Glomerular visceral epithelial cell (primary cell): Measurements from ENCODE around the gene JAKMIP2.
"Not testable (repeated sequence)": the region's sequence is repeated elsewhere in the genome, so short reads cannot be mapped to it uniquely, and the experiment has no call there.

ENCODE experiments used
- DNase-seq: peaks from one replicate; pipeline ENCODE4 v3.0.0-alpha.2; 2016; ENCODE audit errors: extremely low spot score

The JAKMIP2 gene

GRCh38 chr5:147611483-147611882 is 171.0 kb downstream of the JAKMIP2 start:
- no peak for DNase-seq

- DNase-seq: no peak
Observed at GRCh38 chr5:147610798-147611197, 171.7 kb downstream of the JAKMIP2 start.

DNA sequence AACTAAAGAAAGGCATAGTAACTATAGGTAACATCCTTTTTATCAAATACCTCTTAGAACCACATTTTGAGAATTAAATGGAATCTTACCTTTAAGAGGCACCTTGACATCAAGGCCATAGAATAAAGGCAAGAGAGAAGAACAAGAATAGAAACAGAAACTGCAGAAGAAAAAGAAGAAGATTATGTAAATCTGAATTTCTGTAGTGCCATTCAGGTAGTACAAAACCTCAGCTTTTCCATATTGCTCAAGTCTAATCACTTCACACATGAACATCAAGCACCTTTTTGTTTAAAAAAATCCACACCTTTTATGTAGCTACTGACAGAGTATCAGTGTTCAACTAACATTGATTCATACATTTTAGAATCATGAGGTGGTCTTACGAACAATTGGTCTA is 180.9 kb downstream of the JAKMIP2 start:
- DNase-seq: no peak

GRCh38 chr5:147591120-147591519 is 191.4 kb downstream of the JAKMIP2 start:
- DNase-seq: no peak

DNA sequence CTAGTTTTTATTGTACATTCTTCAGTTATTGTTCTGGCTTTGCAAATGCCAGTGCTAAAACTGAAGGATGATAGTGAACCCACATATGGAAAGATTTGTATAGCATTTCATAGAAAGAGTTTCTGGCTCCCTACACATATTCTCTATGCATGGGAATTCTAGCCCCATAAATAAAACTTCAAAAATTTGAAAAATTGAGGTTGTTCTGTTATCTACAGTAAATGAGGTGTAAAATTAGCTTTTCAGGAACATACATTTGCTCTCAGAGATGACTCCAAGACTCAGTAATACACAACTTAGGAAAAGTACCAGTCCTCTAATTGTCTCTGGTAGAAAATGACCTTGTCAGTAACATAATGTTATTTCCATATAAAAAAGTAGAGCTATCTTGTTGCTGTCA is 192.4 kb downstream of the JAKMIP2 start:
- no peak for DNase-seq

- DNase-seq: no peak
Observed at GRCh38 chr5:147586832-147587231, 195.7 kb downstream of the JAKMIP2 start.

DNA sequence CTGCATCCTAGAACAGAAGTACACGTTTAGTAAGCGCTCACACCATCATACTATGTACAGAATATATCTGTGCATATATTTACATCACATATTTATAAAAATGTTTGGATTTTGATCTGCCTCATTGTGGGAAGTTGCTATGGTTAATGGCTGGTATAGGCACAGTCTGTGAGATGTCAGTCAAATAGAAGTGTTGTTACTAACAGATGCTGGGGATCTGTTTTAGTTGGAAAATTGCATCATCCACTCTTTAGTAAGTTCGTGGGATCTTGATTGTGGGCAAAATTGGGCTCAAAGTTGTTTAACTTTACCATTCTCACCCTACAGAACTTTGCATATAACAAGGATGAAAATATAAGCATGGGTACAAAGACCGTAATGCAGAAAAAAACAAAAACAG is 196.3 kb downstream of the JAKMIP2 start:
- no peak for DNase-seq

GRCh38 chr5:147582272-147582671 is 200.3 kb downstream of the JAKMIP2 start:
- DNase-seq: not testable (repeated sequence)

- DNase-seq: not testable (repeated sequence)
Observed at GRCh38 chr5:147580418-147580817, 202.1 kb downstream of the JAKMIP2 start.

GRCh38 chr5:147578228-147579024 is 204.1 kb downstream of the JAKMIP2 start:
- DNase-seq: peak; percentile 58

GRCh38 chr5:147576646-147577535 is 205.6 kb downstream of the JAKMIP2 start:
- DNase-seq: peak; percentile 40

DNA sequence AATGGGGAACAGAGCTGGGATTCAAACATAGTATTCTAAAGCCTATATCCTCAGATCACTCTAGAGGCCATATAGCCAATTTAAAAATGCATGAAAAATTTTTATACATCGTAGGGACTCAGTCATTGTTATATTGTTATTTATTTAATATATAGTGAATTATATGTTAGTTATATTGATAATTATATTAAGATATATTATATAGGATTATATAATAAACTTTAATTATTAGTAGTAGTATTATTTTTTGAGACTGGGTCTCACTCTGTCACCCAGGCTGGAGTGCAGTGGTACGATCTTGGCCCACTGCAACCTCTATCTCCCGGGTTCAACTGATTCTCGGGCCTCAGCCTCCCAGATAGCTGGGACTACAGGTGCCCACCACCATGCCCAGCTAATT is 206.9 kb downstream of the JAKMIP2 start:
- DNase-seq: no peak

- DNase-seq: no peak
Observed at GRCh38 chr5:147573211-147573610, 209.3 kb downstream of the JAKMIP2 start.

GRCh38 chr5:147568710-147569406 is 213.7 kb downstream of the JAKMIP2 start:
- DNase-seq: no peak

DNA sequence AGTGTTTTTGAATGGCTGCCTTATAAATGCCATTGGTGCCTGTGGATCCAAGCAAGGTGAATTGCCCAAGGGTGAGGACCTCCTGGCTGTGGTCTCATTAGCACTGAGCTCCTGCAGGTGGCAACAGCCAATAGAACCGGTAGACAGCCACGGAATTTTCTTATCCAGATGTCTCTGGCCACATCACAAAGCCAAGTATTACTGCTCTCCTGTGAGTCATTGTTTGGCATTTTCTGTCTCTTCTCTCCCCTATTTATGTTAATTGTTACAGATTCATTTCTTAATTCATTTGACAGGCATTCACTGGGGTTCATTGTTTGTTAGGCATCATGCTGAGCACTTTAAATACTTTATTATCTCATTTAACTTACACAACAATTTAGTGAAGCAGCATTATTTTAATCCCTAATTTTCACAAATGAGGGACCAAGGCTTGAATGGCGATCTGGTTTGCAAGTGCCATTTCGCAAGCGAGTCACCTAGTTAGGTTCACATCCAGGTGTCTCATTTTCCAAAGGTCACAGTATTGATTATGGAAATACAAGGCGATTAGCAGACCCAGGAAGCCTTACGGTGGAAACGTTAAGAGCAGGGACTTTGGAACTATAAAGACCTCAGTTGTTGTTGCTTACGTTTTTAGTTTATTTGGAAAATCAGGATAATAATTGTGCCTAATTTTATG is 214.5 kb downstream of the JAKMIP2 start:
- DNase-seq: peak; percentile 79

GRCh38 chr5:147565524-147565923 is 217.0 kb downstream of the JAKMIP2 start:
- peak; percentile 35 for DNase-seq

- no peak for DNase-seq
Observed at GRCh38 chr5:147564124-147564486, 218.4 kb downstream of the JAKMIP2 start.

DNA sequence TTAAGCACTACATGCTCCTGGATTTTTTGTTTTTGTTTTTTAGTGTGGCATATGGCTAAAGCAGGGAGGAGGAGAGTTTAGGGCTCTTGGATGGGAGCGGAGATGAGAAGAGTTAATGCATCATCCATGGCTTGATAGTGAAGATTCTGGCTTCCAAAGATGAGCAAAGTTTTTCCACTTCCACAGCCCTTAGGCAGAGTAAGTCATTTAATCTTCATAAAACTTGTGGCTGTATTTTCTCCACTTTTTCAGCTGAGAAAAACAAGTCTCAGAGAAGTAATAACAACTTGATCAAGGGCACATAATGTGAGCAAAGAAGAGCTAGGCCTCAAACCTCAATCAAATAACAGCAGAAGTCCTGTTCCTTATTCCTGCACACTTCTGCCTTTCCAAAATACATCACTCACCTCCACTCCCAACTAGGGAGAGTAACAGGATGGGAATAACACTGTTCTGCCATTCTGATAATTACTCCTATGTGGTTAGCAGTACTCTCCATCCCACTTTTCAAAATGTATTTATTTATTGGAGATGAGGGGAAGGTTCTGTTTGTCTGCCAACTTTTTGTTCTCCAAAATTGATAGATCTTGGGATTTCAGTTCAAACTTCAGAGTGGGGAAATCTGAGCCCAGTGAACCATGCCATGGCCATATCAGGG is 218.9 kb downstream of the JAKMIP2 start:
- no peak for DNase-seq

GRCh38 chr5:147561435-147561834 is 221.1 kb downstream of the JAKMIP2 start:
- no peak for DNase-seq

- no peak for DNase-seq
Observed at GRCh38 chr5:147560718-147561331, 221.7 kb downstream of the JAKMIP2 start.

DNA sequence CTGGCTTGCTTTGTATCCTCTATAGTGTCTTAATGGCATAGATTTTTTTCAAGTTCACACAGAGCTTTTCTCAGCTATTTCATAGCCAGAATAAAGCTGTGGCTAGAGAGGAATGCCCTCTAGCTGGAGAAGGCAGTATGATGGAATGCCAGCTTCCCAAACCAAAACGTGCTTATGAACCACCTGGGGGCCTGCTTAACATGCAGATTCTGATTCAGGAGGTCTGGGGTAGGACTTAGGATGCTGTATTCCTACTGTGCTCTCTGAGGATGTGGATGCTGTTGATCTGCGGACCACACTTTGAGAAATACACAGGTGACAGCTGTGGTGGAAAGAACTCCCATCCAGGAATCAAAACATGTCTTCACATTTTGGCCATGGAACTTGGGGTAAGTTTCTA is 222.8 kb downstream of the JAKMIP2 start:
- peak; percentile 35 for DNase-seq
